CD14-positive monocyte (primary cell): ENCODE measurements around the gene ERLIN1. TPM values are rescaled to one million over a fixed set of nuclear protein-coding genes. Genes with fewer than 3 reads are reported as not detected.

Experiments used
- DNase-seq, 3 donors: peaks; one replicate each; pipeline ENCODE4 v3.0.0-alpha.2; 2011 to 2022
- H2AFZ ChIP-seq: 2 replicates; pipeline ENCODE4 v1.6.0; 2012; ENCODE audit warnings: mild to moderate bottlenecking, low read depth, low read length, inconsistent platforms; ENCODE audit not compliant: insufficient read depth, poor library complexity, severe bottlenecking
- H3K27ac ChIP-seq, 2 donors: 1 replicate in 1 of 2; 2 replicates in 1 of 2; pipeline ENCODE4 v1.5.1; 2012 to 2013; ENCODE audit warnings: low read length in 2 of 2, control low read depth in 1 of 2, inconsistent platforms in 1 of 2, low read depth in 1 of 2, mild to moderate bottlenecking in 1 of 2
- H3K27me3 ChIP-seq, 2 donors: one replicate each; pipeline versions ENCODE4 v1.6.0 to v1.6.1; 2011 to 2013; ENCODE audit warnings: low read length in 2 of 2; ENCODE audit not compliant: control insufficient read depth in 2 of 2, insufficient read depth in 2 of 2
- H3K36me3 ChIP-seq, 2 donors: replicated peaks in 1 of 2; 1 replicate in 1 of 2; 2 replicates in 1 of 2; pipeline versions ENCODE4 v1.5.1 to v1.6.1; 2012 to 2013; ENCODE audit warnings: low read length in 2 of 2, control low read depth in 1 of 2, inconsistent platforms in 1 of 2, mild to moderate bottlenecking in 1 of 2; ENCODE audit not compliant: insufficient read depth in 2 of 2, control insufficient read depth in 1 of 2
- H3K4me1 ChIP-seq, 2 donors: 1 replicate in 1 of 2; 2 replicates in 1 of 2; pipeline versions ENCODE4 v1.5.1 to v1.6.1; 2012 to 2013; ENCODE audit warnings: low read length in 2 of 2, control low read depth in 1 of 2, inconsistent platforms in 1 of 2, mild to moderate bottlenecking in 1 of 2, moderate library complexity in 1 of 2; ENCODE audit not compliant: insufficient read depth in 2 of 2, control insufficient read depth in 1 of 2
- H3K4me2 ChIP-seq: replicated peaks from 2 replicates; pipeline ENCODE3; 2012; ENCODE audit warnings: low read length, moderate library complexity, mild to moderate bottlenecking; ENCODE audit not compliant: poor library complexity, severe bottlenecking; ENCODE audit errors: extremely low read depth
- H3K4me3 ChIP-seq, 3 experiments: fragments of 200-600 bp in 1 of 3; sonication (generic) in 1 of 3; replicated peaks in 1 of 3; 1 replicate in 2 of 3; 2 replicates in 1 of 3; pipeline ENCODE4 v1.5.1; 2011 to 2013; ENCODE audit warnings: low read length in 3 of 3, mild to moderate bottlenecking in 3 of 3, control low read depth in 2 of 3, low read depth in 2 of 3, inconsistent platforms in 1 of 3, moderate library complexity in 1 of 3
- H3K79me2 ChIP-seq: 2 replicates; pipeline ENCODE4 v1.6.0; 2012; ENCODE audit warnings: mild to moderate bottlenecking, control low read depth, inconsistent platforms, low read length, moderate library complexity; ENCODE audit not compliant: insufficient read depth
- H3K9ac ChIP-seq: 2 replicates; pipeline ENCODE4 v1.6.0; 2017; ENCODE audit warnings: low read length, mild to moderate bottlenecking; ENCODE audit not compliant: insufficient read depth, poor library complexity, severe bottlenecking
- H3K9me3 ChIP-seq, 2 donors: replicated peaks in 1 of 2; 1 replicate in 1 of 2; 2 replicates in 1 of 2; pipeline versions ENCODE4 v1.5.1 to v1.6.1; 2012 to 2013; ENCODE audit warnings: low read length in 2 of 2, control low read depth in 1 of 2; ENCODE audit not compliant: control insufficient read depth in 1 of 2, insufficient read depth in 1 of 2
- H4K20me1 ChIP-seq: 2 replicates; pipeline ENCODE4 v1.6.0; 2012; ENCODE audit warnings: mild to moderate bottlenecking, low read length, control low read depth, moderate library complexity; ENCODE audit not compliant: insufficient read depth
- H3K27ac Mint-ChIP-seq, 7 donors: one replicate each; pipeline ENCODE4 v1.8.0; 2020; ENCODE audit warnings: mild to moderate bottlenecking in 7 of 7, mixed read lengths in 7 of 7, moderate library complexity in 6 of 7, inconsistent platforms in 2 of 7
- H3K27me3 Mint-ChIP-seq, 3 donors: one replicate each; pipeline ENCODE4 v1.8.0; 2021 to 2022; ENCODE audit warnings: low read depth in 3 of 3, mild to moderate bottlenecking in 3 of 3, mixed read lengths in 3 of 3, moderate library complexity in 3 of 3, inconsistent platforms in 1 of 3
- H3K36me3 Mint-ChIP-seq, 2 donors: one replicate each; pipeline ENCODE4 v1.8.0; 2020; ENCODE audit warnings: mixed read lengths in 2 of 2, inconsistent platforms in 1 of 2, mild to moderate bottlenecking in 1 of 2
- H3K4me1 Mint-ChIP-seq: one replicate; pipeline ENCODE4 v1.8.0; 2020; ENCODE audit warnings: mild to moderate bottlenecking, mixed read lengths
- H3K4me3 Mint-ChIP-seq, 2 donors: one replicate each; pipeline ENCODE4 v1.8.0; 2020; ENCODE audit warnings: mild to moderate bottlenecking in 2 of 2, mixed read lengths in 2 of 2, moderate library complexity in 1 of 2
- H3K9me3 Mint-ChIP-seq, 7 donors: one replicate each; pipeline ENCODE4 v1.8.0; 2020 to 2022; ENCODE audit warnings: mixed read lengths in 7 of 7, mild to moderate bottlenecking in 6 of 7, moderate library complexity in 6 of 7, inconsistent platforms in 2 of 7
- WGBS: methylation state at CpG from one replicate; pipeline ENCODE4 v1.1.5; 2013; ENCODE audit warnings: missing lambda C conversion rate; ENCODE audit not compliant: insufficient coverage; 5-methylcytosine and 5-hydroxymethylcytosine counted together
- intact Hi-C, 2 donors: fragments of 100-400 bp; cut with micrococcal nuclease; formaldehyde crosslinking; loops; one replicate each; pipeline versions ENCODE4 v1.15.0 to v1.15.1; 2023
- polyA plus RNA-seq, 3 donors: library from polyadenylated mRNA; depleted of rRNA in 1 of 3; unstranded in 2 of 3; stranded (reverse) in 1 of 3; fragments of 300-500 nt in 2 of 3; fragments of >200 nt in 1 of 3; fragmentation: Illumina TruSeq in 2 of 3; gene quantifications; 1 replicate in 2 of 3; 2 replicates in 1 of 3; pipeline ENCODE4 v1.2.3, GENCODE V29; 2012 to 2021
- TF ChIP-seq, protein P1 (sequence below): fragments of 200-600 bp; IDR thresholded peaks from one replicate; pipeline ENCODE4 v1.8.0; 2022; ENCODE audit warnings: antibody characterized with exemption, mild to moderate bottlenecking

ERLIN1 gene
- polyA plus RNA-seq, 3 donors, result 14.5 to 31.4 (median 18.7) TPM

DNA sequence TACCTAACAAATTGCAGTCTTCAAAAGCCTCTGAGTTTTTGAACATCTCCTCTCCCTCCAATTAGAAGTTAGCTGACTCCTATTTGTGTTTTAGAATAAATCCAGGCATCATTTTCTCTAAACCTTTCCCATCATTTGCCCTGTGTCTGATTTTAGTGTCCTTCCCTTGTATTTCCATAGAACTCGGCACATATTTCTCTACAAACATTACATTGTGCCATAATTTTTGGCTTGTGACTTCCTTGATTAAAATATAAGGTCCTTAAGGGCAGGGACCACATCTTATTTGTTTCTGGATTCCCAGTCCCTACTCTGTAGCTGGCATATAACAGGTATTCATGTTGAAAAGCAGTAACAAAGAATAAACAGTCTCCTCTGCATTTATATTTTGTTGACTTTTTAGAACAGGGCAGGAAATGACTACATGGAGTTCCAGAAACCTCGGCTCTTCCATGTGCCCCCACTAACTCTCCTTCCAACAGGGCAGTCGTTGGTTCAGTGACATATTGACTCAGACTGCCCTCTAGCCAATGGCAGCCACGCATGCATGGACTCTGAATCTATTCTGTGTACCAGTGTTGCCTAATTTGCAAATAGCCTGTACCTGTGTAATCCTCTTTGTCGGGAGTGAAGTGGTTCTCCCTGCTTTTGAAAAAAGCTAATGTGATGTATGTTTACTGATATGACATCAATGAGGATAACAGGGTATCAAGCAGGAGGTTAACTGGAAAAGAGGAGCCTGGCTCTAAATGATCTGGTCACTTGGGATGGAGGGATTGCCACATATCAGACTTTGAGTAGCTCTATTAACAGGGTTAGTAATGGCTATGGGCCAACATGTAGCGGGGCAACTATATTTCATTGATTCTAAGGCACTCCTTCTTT is 84.4 kb downstream of the ERLIN1 start:
- Histone ChIP-seq H4K20me1 (no peaks in the 10 kb centered on the region), H3K9ac (no peak overlapping the region), H3K79me2 (no peaks in the 10 kb centered on the region), H3K4me1 (no peaks in the 10 kb centered on the region), H3K27ac (no peak overlapping the region), H3K4me2 (no peak overlapping the region), H3K36me3 (no peaks in the 10 kb centered on the region), H3K9me3 (no peaks in the 10 kb centered on the region), H3K27me3 (no peaks in the 10 kb centered on the region), H2AFZ (no peak overlapping the region), H3K4me3 (no peak overlapping the region)
- peak overlapping the region in 1 of 7 donors; percentile 5 for H3K27ac Mint-ChIP-seq
- no peak for DNase-seq
- H3K9me3 Mint-ChIP-seq, result peaks cover 2 to 11% (median 10%) of the 10 kb centered on the region in 7 donors
- 72% methylated on average over 3 of the region's 6 CpGs for WGBS
- H3K4me1 Mint-ChIP-seq, result peaks cover 5% of the 10 kb centered on the region
- intact Hi-C loops, result no loop called here
- no peaks in the 10 kb centered on the region for H3K36me3 Mint-ChIP-seq
- H3K27me3 Mint-ChIP-seq, result peaks cover 3 to 4% (median 3%) of the 10 kb centered on the region in 3 donors
- TF ChIP-seq, protein P1, sequence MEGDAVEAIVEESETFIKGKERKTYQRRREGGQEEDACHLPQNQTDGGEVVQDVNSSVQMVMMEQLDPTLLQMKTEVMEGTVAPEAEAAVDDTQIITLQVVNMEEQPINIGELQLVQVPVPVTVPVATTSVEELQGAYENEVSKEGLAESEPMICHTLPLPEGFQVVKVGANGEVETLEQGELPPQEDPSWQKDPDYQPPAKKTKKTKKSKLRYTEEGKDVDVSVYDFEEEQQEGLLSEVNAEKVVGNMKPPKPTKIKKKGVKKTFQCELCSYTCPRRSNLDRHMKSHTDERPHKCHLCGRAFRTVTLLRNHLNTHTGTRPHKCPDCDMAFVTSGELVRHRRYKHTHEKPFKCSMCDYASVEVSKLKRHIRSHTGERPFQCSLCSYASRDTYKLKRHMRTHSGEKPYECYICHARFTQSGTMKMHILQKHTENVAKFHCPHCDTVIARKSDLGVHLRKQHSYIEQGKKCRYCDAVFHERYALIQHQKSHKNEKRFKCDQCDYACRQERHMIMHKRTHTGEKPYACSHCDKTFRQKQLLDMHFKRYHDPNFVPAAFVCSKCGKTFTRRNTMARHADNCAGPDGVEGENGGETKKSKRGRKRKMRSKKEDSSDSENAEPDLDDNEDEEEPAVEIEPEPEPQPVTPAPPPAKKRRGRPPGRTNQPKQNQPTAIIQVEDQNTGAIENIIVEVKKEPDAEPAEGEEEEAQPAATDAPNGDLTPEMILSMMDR, result no peak
- no peak overlapping the region for H3K4me3 Mint-ChIP-seq

DNA sequence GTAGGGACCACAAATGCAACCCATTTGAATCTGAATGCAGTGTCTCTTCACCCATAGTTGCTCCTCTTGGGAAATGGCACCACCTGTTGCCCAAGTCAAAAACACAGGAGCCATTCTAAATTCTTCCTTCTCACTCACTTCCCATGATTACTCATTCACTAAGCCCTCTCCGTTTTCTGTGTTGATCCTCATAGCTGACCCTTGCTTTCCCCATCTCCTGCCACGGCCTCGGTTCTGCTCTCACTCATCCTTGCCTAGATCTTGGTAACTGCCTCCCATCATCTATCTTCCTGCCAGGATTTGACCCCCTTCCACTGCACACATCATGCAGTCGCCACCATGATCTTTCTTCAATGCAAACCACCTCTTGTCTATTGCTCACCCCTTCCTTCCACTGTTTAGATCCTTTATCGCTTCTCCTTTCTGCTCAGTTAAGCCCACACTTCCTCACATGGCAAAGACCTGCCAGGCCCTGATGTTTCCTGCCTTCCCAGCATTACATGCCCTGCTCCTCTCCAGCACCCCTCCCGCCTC is 85.1 kb downstream of the ERLIN1 start:
- TF ChIP-seq, protein P1, result no peak
- Mint-ChIP-seq H3K4me1 (peaks cover 5% of the 10 kb centered on the region), H3K27me3 (peaks cover 3 to 4% (median 3%) of the 10 kb centered on the region in 3 donors), H3K4me3 (no peak overlapping the region), H3K36me3 (no peaks in the 10 kb centered on the region), H3K27ac (no peak overlapping the region), H3K9me3 (peaks cover 2 to 11% (median 10%) of the 10 kb centered on the region in 7 donors)
- no peak for DNase-seq
- Histone ChIP-seq H3K4me1 (no peaks in the 10 kb centered on the region), H3K27ac (no peak overlapping the region), H2AFZ (no peak overlapping the region), H3K79me2 (no peaks in the 10 kb centered on the region), H4K20me1 (no peaks in the 10 kb centered on the region), H3K9ac (no peak overlapping the region), H3K4me3 (no peak overlapping the region), H3K36me3 (no peaks in the 10 kb centered on the region), H3K27me3 (no peaks in the 10 kb centered on the region), H3K9me3 (no peaks in the 10 kb centered on the region), H3K4me2 (no peak overlapping the region)
- intact Hi-C loops, result no loop called here
- 20% methylated on average over 6 of the region's 6 CpGs for WGBS

Other genes starting within 250 kb of the ERLIN1 start
- 10 to 100 TPM in 1 of 3 donors, 1 to 10 TPM in 1, under 1 TPM in 1; 0.83 to 10.3 (median 1.2) TPM for gene DNMBP, start 176.1 kb downstream of the ERLIN1 start, polyA plus RNA-seq
- not detected for gene CPN1, start 104.2 kb downstream of the ERLIN1 start, polyA plus RNA-seq
- gene CHUK, start 43.6 kb upstream of the ERLIN1 start, polyA plus RNA-seq, result 10 to 100 TPM; 14.3 to 16.5 (median 15.9) TPM
- 10 to 100 TPM; 19.9 to 29.3 (median 22.2) TPM for gene CWF19L1, start 81.6 kb upstream of the ERLIN1 start, polyA plus RNA-seq
- 100 to 1,000 TPM in 2 of 3 donors, 10 to 100 TPM in 1; 37.9 to 142 (median 111) TPM for gene BLOC1S2, start 100.7 kb upstream of the ERLIN1 start, polyA plus RNA-seq
- gene PKD2L1, start 144.2 kb upstream of the ERLIN1 start, polyA plus RNA-seq, result 1 to 10 TPM in 1 of 3 donors, under 1 TPM in 1, not detected in 1; 0.15 to 1.5 TPM
- 1 to 10 TPM in 2 of 3 donors, under 1 TPM in 1; 1.00 to 3.4 (median 1.0) TPM for gene SCD, start 161.2 kb upstream of the ERLIN1 start, polyA plus RNA-seq